ENCODE measurements around the gene CDK1.

- TF ChIP-seq CTCF (conservative IDR thresholded peaks at IDR 0.05) (no peak), EZH2 (IDR thresholded peaks at IDR 0.05; ENCODE audit: low read depth) (no peak)
Observed at GRCh38 chr10:60733826-60734225, 44.5 kb upstream of the CDK1 start.
